HCT116 (cell line): ENCODE data around the gene OR1F1. TPM values are rescaled to one million over a fixed set of nuclear protein-coding genes. Genes with fewer than 3 reads are reported as not detected.

ENCODE experiments used
- ATAC-seq: fragments of 200-7000 bp; cut with Tn5 transposase; 2 replicates; pipeline ENCODE4 v1.9.1; 2020; ENCODE audit warnings: mild to moderate bottlenecking, moderate library complexity
- BruUV-seq: library from RNA; stranded (reverse); fragments of 400-500 nt; replicated peaks from 2 replicates; lab custom pipeline; 2021; lab: Mats Ljungman, UMichigan
- CTCF ChIA-PET: fragments of 300-600 bp; sonication (Branson Sonifier 250); formaldehyde crosslinking; loops from one replicate; lab custom pipeline; 2021; ENCODE audit warnings: antibody characterized with exemption; lab: Charles Lee
- POLR2A ChIA-PET: fragments of 300-600, 350-600 bp; sonication (Branson Sonifier 250); formaldehyde crosslinking; loops from one replicate; lab custom pipeline; 2021; ENCODE audit warnings: antibody characterized with exemption; lab: Charles Lee
- RAD21 ChIA-PET, 2 experiments: fragments of 300-600 bp; sonication (Branson Sonifier 250); formaldehyde crosslinking; loops; one replicate each; lab custom pipeline; 2023; ENCODE audit warnings: low total read pairs in 2 of 2; ENCODE audit not compliant: uncharacterized antibody in 2 of 2, unreplicated experiment in 2 of 2, low non-redundant PET in 1 of 2; lab: Charles Lee
- DNase-seq: peaks from one replicate; pipeline ENCODE4 v3.0.0-alpha.2; 2010; ENCODE audit warnings: low read depth, low spot score
- H2AFZ ChIP-seq: fragments of 200-600 bp; shearing (Covaris generic), sonication (generic); 2 replicates; pipeline ENCODE4 v1.6.1; 2017; ENCODE audit warnings: low read depth, mixed run types, mixed read lengths, antibody characterized with exemption, low read length; ENCODE audit not compliant: poor library complexity, severe bottlenecking
- H3K27ac ChIP-seq: 2 replicates; pipeline ENCODE4 v1.5.1; 2012; ENCODE audit warnings: low read depth, low read length
- H3K27me3 ChIP-seq: fragments of 200-600 bp; sonication (generic); 2 replicates; pipeline ENCODE4 v1.6.1; 2016; ENCODE audit warnings: mixed run types, low read length, mixed read lengths; ENCODE audit not compliant: insufficient read depth
- H3K36me3 ChIP-seq, 2 experiments: fragments of 200-500 bp in 1 of 2; fragments of 200-600 bp in 1 of 2; sonication (Bioruptor generic) in 1 of 2; sonication (generic) in 1 of 2; 2 replicates each; pipeline versions ENCODE4 v1.5.1 to v1.6.1; 2014 to 2016; ENCODE audit warnings: low read length in 2 of 2, inconsistent platforms in 1 of 2, mixed read lengths in 1 of 2, mixed run types in 1 of 2; ENCODE audit not compliant: insufficient read depth in 2 of 2, control insufficient read depth in 1 of 2
- H3K4me1 ChIP-seq, 2 experiments: fragments of 200-600 bp in 1 of 2; sonication (generic) in 1 of 2; 2 replicates each; pipeline versions ENCODE4 v1.5.1 to v1.6.1; 2012 to 2017; ENCODE audit warnings: low read length in 2 of 2, inconsistent platforms in 1 of 2, mild to moderate bottlenecking in 1 of 2, mixed read lengths in 1 of 2, mixed run types in 1 of 2, moderate library complexity in 1 of 2; ENCODE audit not compliant: insufficient read depth in 2 of 2, control insufficient read depth in 1 of 2
- H3K4me2 ChIP-seq: fragments of 200-600 bp; sonication (generic); 2 replicates; pipeline ENCODE4 v1.6.1; 2017; ENCODE audit warnings: mixed run types, low read length, mixed read lengths
- H3K4me3 ChIP-seq, 2 experiments: fragments of 200-600 bp in 1 of 2; sonication (generic) in 1 of 2; replicated peaks in 1 of 2; 2 replicates each; pipeline ENCODE4 v1.5.1; 2011 to 2016; ENCODE audit warnings: low read length in 2 of 2, control low read depth in 1 of 2, low read depth in 1 of 2, mild to moderate bottlenecking in 1 of 2, mixed read lengths in 1 of 2, mixed run types in 1 of 2
- H3K79me2 ChIP-seq: fragments of 200-600 bp; sonication (generic); 2 replicates; pipeline ENCODE4 v1.6.1; 2017; ENCODE audit warnings: mild to moderate bottlenecking, mixed run types, low read length, moderate library complexity, mixed read lengths; ENCODE audit not compliant: insufficient read depth
- H3K9ac ChIP-seq: fragments of 200-600 bp; sonication (generic); 2 replicates; pipeline ENCODE4 v1.6.1; 2016; ENCODE audit warnings: low read length, mixed read lengths
- H3K9me2 ChIP-seq: fragments of 200-600 bp; sonication (generic), shearing (Covaris generic); 2 replicates; pipeline ENCODE4 v1.6.1; 2017; ENCODE audit warnings: mixed run types, mild to moderate bottlenecking, moderate library complexity; ENCODE audit not compliant: insufficient read depth
- H3K9me3 ChIP-seq, 2 experiments: fragments of 200-500 bp in 1 of 2; fragments of 200-600 bp in 1 of 2; sonication (Bioruptor generic) in 1 of 2; sonication (generic) in 1 of 2; 2 replicates each; pipeline ENCODE4 v1.6.1; 2014 to 2017; ENCODE audit warnings: low read length in 2 of 2, mixed read lengths in 2 of 2, inconsistent platforms in 1 of 2, low read depth in 1 of 2, mild to moderate bottlenecking in 1 of 2, mixed run types in 1 of 2, moderate library complexity in 1 of 2; ENCODE audit not compliant: control insufficient read depth in 1 of 2, insufficient read depth in 1 of 2
- H4K20me1 ChIP-seq: fragments of 200-600 bp; sonication (generic), shearing (Covaris generic); 2 replicates; pipeline ENCODE4 v1.6.1; 2017; ENCODE audit warnings: mixed run types, mild to moderate bottlenecking, moderate library complexity; ENCODE audit not compliant: insufficient read depth
- CEBPB ChIP-seq: IDR thresholded peaks from 2 replicates; pipeline ENCODE4 v1.6.1; 2012; ENCODE audit warnings: low read depth
- CTCF ChIP-seq, 3 experiments: fragments of 200-600 bp in 1 of 3; sonication (generic) in 1 of 3; IDR thresholded peaks in 2 of 3; conservative IDR thresholded peaks in 1 of 3; 2 replicates each; pipeline ENCODE4 v1.5.1; 2012 to 2017; ENCODE audit warnings: low read depth in 2 of 3, low read length in 2 of 3, antibody characterized with exemption in 1 of 3, borderline replicate concordance in 1 of 3, control low read depth in 1 of 3, mild to moderate bottlenecking in 1 of 3, mixed read lengths in 1 of 3, mixed run types in 1 of 3, moderate library complexity in 1 of 3; ENCODE audit not compliant: insufficient read depth in 1 of 3
- EGR1 ChIP-seq: IDR thresholded peaks from 2 replicates; pipeline ENCODE4 v1.6.1; 2012; ENCODE audit warnings: low read depth
- EZH2phosphoT487 ChIP-seq: fragments of 200-600 bp; IDR thresholded peaks from 2 replicates; pipeline ENCODE4 v1.6.1; 2018; ENCODE audit warnings: antibody characterized with exemption, borderline replicate concordance
- RAD21 ChIP-seq: IDR thresholded peaks from 2 replicates; pipeline ENCODE4 v1.6.1; 2012; ENCODE audit warnings: low read depth, mild to moderate bottlenecking
- TCF7L2 ChIP-seq: IDR thresholded peaks from 2 replicates; pipeline ENCODE4 v1.7.0; 2011; ENCODE audit warnings: borderline replicate concordance, inconsistent platforms; ENCODE audit not compliant: insufficient read depth, insufficient read length; ENCODE audit errors: extremely low read depth
- ZBTB33 ChIP-seq: IDR thresholded peaks from 2 replicates; pipeline ENCODE4 v1.6.1; 2011; ENCODE audit warnings: mild to moderate bottlenecking, low read length, moderate library complexity; ENCODE audit not compliant: insufficient replicate concordance; ENCODE audit errors: extremely low read depth
- ZFX ChIP-seq: fragments of 450-650 bp; IDR thresholded peaks from 2 replicates; pipeline ENCODE4 v1.6.1; 2017
- ZNF274 ChIP-seq: fragments of 200-500 bp; sonication (Bioruptor generic); IDR thresholded peaks from 2 replicates; pipeline ENCODE4 v1.6.1; 2014; ENCODE audit warnings: mild to moderate bottlenecking, low read depth, low read length, inconsistent platforms
- intact Hi-C: fragments of 100-400 bp; cut with micrococcal nuclease; formaldehyde crosslinking; loops from 2 replicates; pipeline ENCODE4 v1.10.0; 2022
- total RNA-seq: library from RNA; stranded (reverse); gene quantifications from one replicate; pipeline ENCODE4 v1.2.1, GENCODE V29; 2021; ENCODE audit not compliant: unreplicated experiment
- TF ChIP-seq, protein P1 (sequence below): IDR thresholded peaks from 2 replicates; pipeline ENCODE4 v1.6.1; 2012; ENCODE audit warnings: low read depth
- TF ChIP-seq, protein P2 (sequence below): IDR thresholded peaks from 2 replicates; pipeline ENCODE4 v1.6.1; 2012

The OR1F1 gene
- total RNA-seq, 1 experiment from 2014 or later, result not detected

- TF ChIP-seq, protein P1, sequence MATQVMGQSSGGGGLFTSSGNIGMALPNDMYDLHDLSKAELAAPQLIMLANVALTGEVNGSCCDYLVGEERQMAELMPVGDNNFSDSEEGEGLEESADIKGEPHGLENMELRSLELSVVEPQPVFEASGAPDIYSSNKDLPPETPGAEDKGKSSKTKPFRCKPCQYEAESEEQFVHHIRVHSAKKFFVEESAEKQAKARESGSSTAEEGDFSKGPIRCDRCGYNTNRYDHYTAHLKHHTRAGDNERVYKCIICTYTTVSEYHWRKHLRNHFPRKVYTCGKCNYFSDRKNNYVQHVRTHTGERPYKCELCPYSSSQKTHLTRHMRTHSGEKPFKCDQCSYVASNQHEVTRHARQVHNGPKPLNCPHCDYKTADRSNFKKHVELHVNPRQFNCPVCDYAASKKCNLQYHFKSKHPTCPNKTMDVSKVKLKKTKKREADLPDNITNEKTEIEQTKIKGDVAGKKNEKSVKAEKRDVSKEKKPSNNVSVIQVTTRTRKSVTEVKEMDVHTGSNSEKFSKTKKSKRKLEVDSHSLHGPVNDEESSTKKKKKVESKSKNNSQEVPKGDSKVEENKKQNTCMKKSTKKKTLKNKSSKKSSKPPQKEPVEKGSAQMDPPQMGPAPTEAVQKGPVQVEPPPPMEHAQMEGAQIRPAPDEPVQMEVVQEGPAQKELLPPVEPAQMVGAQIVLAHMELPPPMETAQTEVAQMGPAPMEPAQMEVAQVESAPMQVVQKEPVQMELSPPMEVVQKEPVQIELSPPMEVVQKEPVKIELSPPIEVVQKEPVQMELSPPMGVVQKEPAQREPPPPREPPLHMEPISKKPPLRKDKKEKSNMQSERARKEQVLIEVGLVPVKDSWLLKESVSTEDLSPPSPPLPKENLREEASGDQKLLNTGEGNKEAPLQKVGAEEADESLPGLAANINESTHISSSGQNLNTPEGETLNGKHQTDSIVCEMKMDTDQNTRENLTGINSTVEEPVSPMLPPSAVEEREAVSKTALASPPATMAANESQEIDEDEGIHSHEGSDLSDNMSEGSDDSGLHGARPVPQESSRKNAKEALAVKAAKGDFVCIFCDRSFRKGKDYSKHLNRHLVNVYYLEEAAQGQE, result no peak
- no peak for TF ChIP-seq RAD21
These were observed 28.2 kb downstream of the OR1F1 start (continued) for GRCh38 chr16:3216263-3216640.

DNA sequence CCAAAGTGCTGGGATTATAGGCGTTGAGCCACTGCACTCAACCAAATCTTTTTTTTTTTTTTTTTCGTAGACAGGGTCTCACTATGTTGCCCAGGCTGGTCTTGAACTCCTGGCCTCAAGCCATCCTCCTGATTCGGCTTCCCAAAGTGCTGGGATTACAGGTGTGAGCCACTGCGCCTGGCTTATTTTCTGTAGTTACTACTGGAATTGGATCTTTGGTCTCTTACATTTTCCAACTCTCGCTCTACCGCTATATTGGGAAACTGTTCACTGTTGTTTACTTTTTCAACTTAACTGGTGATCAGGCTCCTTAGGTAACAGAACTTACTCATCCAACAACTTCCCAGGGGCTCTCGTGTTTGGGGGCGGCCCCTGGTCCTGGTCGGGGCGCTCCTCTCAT lies 32.8 kb downstream of the OR1F1 start:
- no peaks in the 10 kb centered on the region for H3K27me3 ChIP-seq
- POLR2A ChIA-PET, result no interaction called here
- no peak overlapping the region for H2AFZ ChIP-seq
- no peak overlapping the region for H3K4me3 ChIP-seq
- no peak overlapping the region for H3K9ac ChIP-seq
- H4K20me1 ChIP-seq, result no peaks in the 10 kb centered on the region
- H3K36me3 ChIP-seq, result peaks cover 3 to 31% of the 10 kb centered on the region in 2 experiments; a peak in 2 of 4 replicates
- peaks cover 23 to 30% of the 10 kb centered on the region in 2 experiments for H3K9me3 ChIP-seq
- BruUV-seq, result no TSS peak
- TF ChIP-seq ZFX (no peak), RAD21 (no peak), CEBPB (no peak), ZBTB33 (no peak), TCF7L2 (no peak), EGR1 (no peak), EZH2phosphoT487 (no peak), ZNF274 (no peak), CTCF (IDR thresholded peaks at IDR 0.05 in 2 of 3, conservative IDR thresholded peaks at IDR 0.05 in 1 of 3; ENCODE audit: borderline replicate concordance in 1 of 3, insufficient read depth in 1 of 3, low read depth in 2 of 3, low read length in 2 of 3) (no peak)
- TF ChIP-seq, protein P1, result no peak
- TF ChIP-seq, protein P2, sequence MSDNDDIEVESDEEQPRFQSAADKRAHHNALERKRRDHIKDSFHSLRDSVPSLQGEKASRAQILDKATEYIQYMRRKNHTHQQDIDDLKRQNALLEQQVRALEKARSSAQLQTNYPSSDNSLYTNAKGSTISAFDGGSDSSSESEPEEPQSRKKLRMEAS, result no peak
- TF ChIP-seq, all 23 proteins: peak for 0
- Histone ChIP-seq H3K4me2 (no peak overlapping the region), H3K9me2 (no peaks in the 10 kb centered on the region), H3K27ac (no peak overlapping the region), H3K79me2 (no peaks in the 10 kb centered on the region), H3K4me1 (no peaks in the 10 kb centered on the region)
- ATAC-seq, result no peak
- CTCF ChIA-PET, result no interaction called here
- RAD21 ChIA-PET, result no interaction called here
- intact Hi-C loops, result no loop called here
- no peak for DNase-seq
